Esophagus muscularis mucosa (tissue), 3 donors: ENCODE measurements around the gene PSMB3.

Experiments used
- POLR2A ChIP-seq: fragments of 450-650 bp; IDR thresholded peaks from one replicate; pipeline ENCODE4 v1.6.1; 2017; ENCODE audit warnings: antibody characterized with exemption, moderate library complexity, mild to moderate bottlenecking, low read depth
- POLR2AphosphoS5 ChIP-seq, 2 donors: sonication (generic); formaldehyde crosslinking; IDR thresholded peaks; one replicate each; pipeline ENCODE4 v1.6.1; 2017; ENCODE audit warnings: antibody characterized with exemption in 2 of 2
- TF ChIP-seq, protein P1 (sequence below), 3 experiments: fragments of 200-600 bp in 2 of 3; fragments of 450-650 bp in 1 of 3; sonication (generic) in 2 of 3; IDR thresholded peaks; one replicate each; pipeline ENCODE4 v1.5.1; 2017 to 2019; ENCODE audit warnings: antibody characterized with exemption in 3 of 3, mild to moderate bottlenecking in 2 of 3, moderate library complexity in 1 of 3

DNA sequence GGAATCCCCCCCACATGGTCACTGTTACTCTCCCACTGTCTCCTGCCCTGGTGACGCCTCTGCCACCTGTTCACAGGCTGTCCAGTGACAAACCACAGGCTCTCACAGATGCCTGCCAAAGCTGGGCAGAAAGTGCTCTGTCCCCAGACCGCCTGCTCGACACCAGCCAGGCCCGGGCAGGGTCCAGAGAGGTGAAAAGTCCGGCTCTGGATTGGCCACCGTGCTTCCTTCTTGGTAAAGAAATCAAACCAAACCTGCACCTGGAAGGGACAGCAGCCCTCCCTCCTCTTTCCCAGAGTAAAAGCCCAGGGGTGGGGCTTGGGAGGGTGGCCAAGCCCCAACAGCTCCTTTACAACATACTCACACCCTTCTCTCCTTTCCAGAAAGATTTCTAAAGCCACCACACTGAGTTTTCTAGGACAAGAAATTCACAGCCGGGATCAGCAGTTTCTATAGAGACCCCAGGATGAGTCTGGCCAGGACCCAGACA, 10.6 kb upstream of the PSMB3 start:
- TF ChIP-seq, protein P1, sequence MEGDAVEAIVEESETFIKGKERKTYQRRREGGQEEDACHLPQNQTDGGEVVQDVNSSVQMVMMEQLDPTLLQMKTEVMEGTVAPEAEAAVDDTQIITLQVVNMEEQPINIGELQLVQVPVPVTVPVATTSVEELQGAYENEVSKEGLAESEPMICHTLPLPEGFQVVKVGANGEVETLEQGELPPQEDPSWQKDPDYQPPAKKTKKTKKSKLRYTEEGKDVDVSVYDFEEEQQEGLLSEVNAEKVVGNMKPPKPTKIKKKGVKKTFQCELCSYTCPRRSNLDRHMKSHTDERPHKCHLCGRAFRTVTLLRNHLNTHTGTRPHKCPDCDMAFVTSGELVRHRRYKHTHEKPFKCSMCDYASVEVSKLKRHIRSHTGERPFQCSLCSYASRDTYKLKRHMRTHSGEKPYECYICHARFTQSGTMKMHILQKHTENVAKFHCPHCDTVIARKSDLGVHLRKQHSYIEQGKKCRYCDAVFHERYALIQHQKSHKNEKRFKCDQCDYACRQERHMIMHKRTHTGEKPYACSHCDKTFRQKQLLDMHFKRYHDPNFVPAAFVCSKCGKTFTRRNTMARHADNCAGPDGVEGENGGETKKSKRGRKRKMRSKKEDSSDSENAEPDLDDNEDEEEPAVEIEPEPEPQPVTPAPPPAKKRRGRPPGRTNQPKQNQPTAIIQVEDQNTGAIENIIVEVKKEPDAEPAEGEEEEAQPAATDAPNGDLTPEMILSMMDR (IDR thresholded peaks at IDR 0.05) = no peak
- peak in 1 of 2 donors; percentile 4 for TF ChIP-seq POLR2AphosphoS5 (IDR thresholded peaks at IDR 0.05)
- no peak for TF ChIP-seq POLR2A
